ENCODE data around the gene CTSA.
A peak's percentile ranks its signal among the peaks of the same experiment; 100 is the strongest.
"Not testable (repeated sequence)": the region's sequence is repeated elsewhere in the genome, so short reads cannot be mapped to it uniquely, and the experiment has no call there.

The CTSA gene

GRCh38 chr20:45896641-45897161 lies 5.6 kb downstream of the CTSA start:
- DNase-seq (ENCODE audit: low read depth in 2 of 2), result no peak

- no peak for DNase-seq (ENCODE audit: low read depth in 2 of 2)
Measured at GRCh38 chr20:45897289-45897688, 6.2 kb downstream of the CTSA start.

GRCh38 chr20:45897692-45898091 lies 6.6 kb downstream of the CTSA start:
- DNase-seq (ENCODE audit: low read depth in 2 of 2), result no peak

GRCh38 chr20:45898285-45898684 lies 7.2 kb downstream of the CTSA start:
- DNase-seq (ENCODE audit: low read depth in 2 of 2), result no peak

GRCh38 chr20:45899046-45899835 lies 8.1 kb downstream of the CTSA start:
- no peak for DNase-seq (ENCODE audit: low read depth in 2 of 2)

GRCh38 chr20:45901332-45901731 lies 10.2 kb downstream of the CTSA start:
- DNase-seq (ENCODE audit: low read depth in 2 of 2), result not testable (repeated sequence)

- no peak for DNase-seq (ENCODE audit: low read depth in 2 of 2)
Measured at GRCh38 chr20:45902199-45902701, 11.1 kb downstream of the CTSA start.

- no peak for DNase-seq (ENCODE audit: low read depth in 2 of 2)
Measured at GRCh38 chr20:45904583-45905504, 13.7 kb downstream of the CTSA start.

GRCh38 chr20:45905505-45906079 lies 14.5 kb downstream of the CTSA start:
- DNase-seq (ENCODE audit: low read depth in 2 of 2), result no peak

GRCh38 chr20:45907219-45907948 lies 16.2 kb downstream of the CTSA start:
- no peak for DNase-seq (ENCODE audit: low read depth in 2 of 2)

GRCh38 chr20:45908084-45908483 lies 16.9 kb downstream of the CTSA start:
- no peak for DNase-seq (ENCODE audit: low read depth in 2 of 2)

GRCh38 chr20:45909336-45909808 lies 18.2 kb downstream of the CTSA start:
- DNase-seq (ENCODE audit: low read depth in 2 of 2), result no peak

- DNase-seq (ENCODE audit: low read depth in 2 of 2), result no peak
Measured at GRCh38 chr20:45909817-45910669, 18.9 kb downstream of the CTSA start.

- peak; percentile 90 to 97 for DNase-seq (ENCODE audit: low read depth in 2 of 2)
Measured at GRCh38 chr20:45910670-45911485, 19.7 kb downstream of the CTSA start.

GRCh38 chr20:45911486-45912343 lies 20.6 kb downstream of the CTSA start, which contains the start of gene PLTP:
TSS of gene PLTP (minus strand) at chr20:45912155. CDS start at chr20:45911452, 703 bp downstream.
- DNase-seq (ENCODE audit: low read depth in 2 of 2), result peak in 1 of 2 donors; percentile 15

GRCh38 chr20:45912344-45912682 lies 21.2 kb downstream of the CTSA start:
- DNase-seq (ENCODE audit: low read depth in 2 of 2), result no peak

GRCh38 chr20:45913116-45913515 lies 22.0 kb downstream of the CTSA start:
- no peak for DNase-seq (ENCODE audit: low read depth in 2 of 2)

GRCh38 chr20:45917790-45918141 lies 26.6 kb downstream of the CTSA start:
- no peak for DNase-seq (ENCODE audit: low read depth in 2 of 2)

Data from activated CD4-positive, alpha-beta T cell treated with anti-CD3 and anti-CD28 coated beads for 24 hours (primary cell).